Measurements from ENCODE around the gene KRTAP9-8.
"Not testable (repeated sequence)": the region's sequence is repeated elsewhere in the genome, so short reads cannot be mapped to it uniquely, and the experiment has no call there.

DNA sequence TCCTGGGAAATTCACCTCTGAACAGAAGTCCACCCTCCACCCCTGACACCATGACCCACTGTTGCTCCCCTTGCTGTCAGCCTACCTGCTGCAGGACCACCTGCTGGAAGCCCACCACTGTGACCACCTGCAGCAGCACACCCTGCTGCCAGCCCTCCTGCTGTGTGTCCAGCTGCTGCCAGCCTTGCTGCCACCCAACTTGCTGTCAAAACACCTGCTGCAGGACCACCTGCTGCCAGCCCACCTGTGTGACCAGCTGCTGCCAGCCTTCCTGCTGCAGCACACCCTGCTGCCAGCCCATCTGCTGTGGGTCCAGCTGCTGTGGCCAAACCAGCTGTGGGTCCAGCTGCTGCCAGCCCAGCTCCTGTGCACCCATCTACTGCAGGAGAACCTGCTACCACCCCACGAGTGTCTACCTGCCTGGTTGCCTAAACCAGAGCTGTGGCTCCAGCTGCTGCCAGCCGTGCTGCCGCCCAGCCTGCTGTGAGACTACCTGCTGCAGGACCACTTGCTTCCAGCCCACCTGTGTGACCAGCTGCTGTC lies 37.9 kb downstream of the KRTAP9-8 start, which contains the start of gene KRTAP9-7:
- TF ChIP-seq, protein P1, sequence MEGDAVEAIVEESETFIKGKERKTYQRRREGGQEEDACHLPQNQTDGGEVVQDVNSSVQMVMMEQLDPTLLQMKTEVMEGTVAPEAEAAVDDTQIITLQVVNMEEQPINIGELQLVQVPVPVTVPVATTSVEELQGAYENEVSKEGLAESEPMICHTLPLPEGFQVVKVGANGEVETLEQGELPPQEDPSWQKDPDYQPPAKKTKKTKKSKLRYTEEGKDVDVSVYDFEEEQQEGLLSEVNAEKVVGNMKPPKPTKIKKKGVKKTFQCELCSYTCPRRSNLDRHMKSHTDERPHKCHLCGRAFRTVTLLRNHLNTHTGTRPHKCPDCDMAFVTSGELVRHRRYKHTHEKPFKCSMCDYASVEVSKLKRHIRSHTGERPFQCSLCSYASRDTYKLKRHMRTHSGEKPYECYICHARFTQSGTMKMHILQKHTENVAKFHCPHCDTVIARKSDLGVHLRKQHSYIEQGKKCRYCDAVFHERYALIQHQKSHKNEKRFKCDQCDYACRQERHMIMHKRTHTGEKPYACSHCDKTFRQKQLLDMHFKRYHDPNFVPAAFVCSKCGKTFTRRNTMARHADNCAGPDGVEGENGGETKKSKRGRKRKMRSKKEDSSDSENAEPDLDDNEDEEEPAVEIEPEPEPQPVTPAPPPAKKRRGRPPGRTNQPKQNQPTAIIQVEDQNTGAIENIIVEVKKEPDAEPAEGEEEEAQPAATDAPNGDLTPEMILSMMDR (IDR thresholded peaks at IDR 0.05): not testable (repeated sequence)
- not testable (repeated sequence) for TF ChIP-seq POLR2A (IDR thresholded peaks at IDR 0.05)

Measured in adrenal gland (tissue), 5 donors.